ENCODE results near the gene GPR63.
"Not testable (repeated sequence)": the region's sequence is repeated elsewhere in the genome, so short reads cannot be mapped to it uniquely, and the experiment has no call there.

GPR63 gene, protein sequence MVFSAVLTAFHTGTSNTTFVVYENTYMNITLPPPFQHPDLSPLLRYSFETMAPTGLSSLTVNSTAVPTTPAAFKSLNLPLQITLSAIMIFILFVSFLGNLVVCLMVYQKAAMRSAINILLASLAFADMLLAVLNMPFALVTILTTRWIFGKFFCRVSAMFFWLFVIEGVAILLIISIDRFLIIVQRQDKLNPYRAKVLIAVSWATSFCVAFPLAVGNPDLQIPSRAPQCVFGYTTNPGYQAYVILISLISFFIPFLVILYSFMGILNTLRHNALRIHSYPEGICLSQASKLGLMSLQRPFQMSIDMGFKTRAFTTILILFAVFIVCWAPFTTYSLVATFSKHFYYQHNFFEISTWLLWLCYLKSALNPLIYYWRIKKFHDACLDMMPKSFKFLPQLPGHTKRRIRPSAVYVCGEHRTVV

GRCh38 chr6:96837081-96837971 is at the start of gene GPR63:
Gene GPR63 (minus strand): TSS chr6:96837477. CDS start chr6:96799731, 37,746 bp downstream.
- DNase-seq (ENCODE audit: low read depth, low spot score) = peak; percentile 70

- DNase-seq (ENCODE audit: low read depth, low spot score) = no peak
Measured at GRCh38 chr6:96886519-96886918, 49.2 kb upstream of the GPR63 start.

DNA sequence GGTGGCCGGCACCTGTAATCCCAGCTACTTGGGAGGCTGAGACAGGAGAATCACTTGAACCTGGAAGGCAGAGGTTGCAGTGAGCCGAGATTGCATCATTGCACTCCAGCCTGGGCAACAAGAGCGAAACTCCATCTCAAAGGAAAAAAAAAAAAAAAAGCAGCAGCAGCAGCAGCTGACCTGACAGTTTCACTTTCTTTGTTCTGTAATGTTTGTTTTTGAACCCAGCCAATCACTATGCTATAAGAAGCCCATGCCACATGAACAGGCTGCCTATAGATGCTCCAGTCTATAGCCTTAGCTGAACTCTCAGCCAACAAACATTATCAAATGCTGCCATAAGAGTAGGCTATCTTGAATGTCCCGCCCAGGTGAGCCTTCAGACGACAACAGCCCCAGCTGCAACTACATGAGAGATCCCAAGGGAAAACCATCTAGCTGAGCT is 47.9 kb upstream of the GPR63 start:
- not testable (repeated sequence) for DNase-seq (ENCODE audit: low read depth, low spot score)

DNA sequence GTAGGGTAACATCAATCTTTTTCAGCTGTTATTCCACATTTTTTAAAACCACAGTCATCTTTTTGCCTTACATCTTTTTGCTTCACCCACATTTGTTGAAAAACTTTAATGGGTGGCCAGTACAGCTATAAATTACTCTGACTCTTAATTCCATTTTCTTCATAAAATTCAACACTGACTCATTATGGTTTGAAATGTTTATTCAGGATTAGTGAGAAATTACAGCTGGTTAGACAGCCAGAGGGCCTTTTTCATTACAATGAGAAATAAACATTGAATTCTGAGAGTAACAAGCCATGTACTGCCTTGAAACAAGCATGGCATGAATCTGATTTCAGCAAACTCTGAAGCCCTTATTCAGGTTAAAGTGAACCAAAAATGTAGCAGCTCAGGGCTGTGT is 40.9 kb upstream of the GPR63 start:
- DNase-seq (ENCODE audit: low read depth, low spot score) = no peak

- no peak for DNase-seq (ENCODE audit: low read depth, low spot score)
Measured at GRCh38 chr6:96876886-96877545, 39.7 kb upstream of the GPR63 start.

DNA sequence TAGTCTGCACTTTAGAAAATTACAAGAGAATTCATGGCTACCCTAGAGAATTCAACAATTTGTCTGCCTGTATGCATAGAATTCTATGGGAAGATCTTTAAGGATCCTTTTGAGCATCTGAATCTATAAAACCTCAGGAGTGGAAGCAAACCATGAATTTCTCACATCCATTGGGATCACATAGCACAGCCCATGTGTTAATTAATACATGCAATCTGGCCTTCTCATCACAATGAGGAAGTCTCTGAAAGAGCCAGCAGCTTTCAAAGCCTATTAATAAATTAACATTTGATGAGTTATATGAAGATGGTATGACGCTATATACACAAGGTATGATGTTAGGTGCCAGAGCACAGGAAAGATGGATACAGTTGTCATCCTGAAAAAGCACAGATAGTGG is 35.7 kb upstream of the GPR63 start:
- no peak for DNase-seq (ENCODE audit: low read depth, low spot score)

GRCh38 chr6:96865055-96865405 is 27.8 kb upstream of the GPR63 start:
- no peak for DNase-seq (ENCODE audit: low read depth, low spot score)

- DNase-seq (ENCODE audit: low read depth, low spot score) = no peak
Measured at GRCh38 chr6:96864216-96865054, 27.2 kb upstream of the GPR63 start.

GRCh38 chr6:96862560-96862959 is 25.3 kb upstream of the GPR63 start:
- no peak for DNase-seq (ENCODE audit: low read depth, low spot score)

DNA sequence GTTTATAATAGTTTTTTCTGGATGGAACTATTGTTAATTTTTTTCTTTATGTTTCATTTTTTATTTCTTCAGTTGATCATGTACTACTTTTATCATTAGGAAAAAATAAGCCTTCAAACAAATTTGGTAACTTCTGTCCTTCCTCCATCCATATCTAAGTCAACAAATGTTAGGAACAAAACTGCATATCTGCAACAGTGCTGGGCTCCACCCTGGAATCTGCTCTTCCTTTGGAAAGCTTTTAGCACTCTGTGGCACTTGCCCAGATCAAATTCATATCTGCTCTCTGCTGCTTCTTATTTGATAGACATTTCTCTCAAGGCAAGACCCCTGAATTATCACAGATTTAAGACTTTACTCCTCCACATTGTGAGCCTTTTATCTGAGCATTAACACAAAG is 24.3 kb upstream of the GPR63 start:
- no peak for DNase-seq (ENCODE audit: low read depth, low spot score)

DNA sequence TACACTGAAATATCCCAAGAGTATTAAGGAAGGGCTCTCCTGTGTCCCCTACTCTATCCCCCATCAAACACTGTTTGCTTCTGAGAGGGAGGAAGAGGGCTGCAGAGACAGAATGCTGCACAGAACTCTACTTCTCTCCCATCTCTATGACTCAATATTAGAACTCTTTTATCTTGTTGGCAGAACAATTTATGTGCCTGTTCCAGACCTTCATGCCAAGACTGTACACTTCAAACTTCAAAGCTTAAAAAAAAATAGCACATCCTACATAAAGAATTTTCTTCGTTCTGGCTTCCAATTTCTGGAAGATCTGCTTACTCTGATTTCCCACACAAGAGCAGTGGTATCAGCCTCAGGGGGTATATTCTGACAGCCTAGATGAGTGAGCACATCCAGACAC is 19.6 kb upstream of the GPR63 start:
- no peak for DNase-seq (ENCODE audit: low read depth, low spot score)

- DNase-seq (ENCODE audit: low read depth, low spot score) = no peak
Measured at GRCh38 chr6:96853083-96853482, 15.8 kb upstream of the GPR63 start.

DNA sequence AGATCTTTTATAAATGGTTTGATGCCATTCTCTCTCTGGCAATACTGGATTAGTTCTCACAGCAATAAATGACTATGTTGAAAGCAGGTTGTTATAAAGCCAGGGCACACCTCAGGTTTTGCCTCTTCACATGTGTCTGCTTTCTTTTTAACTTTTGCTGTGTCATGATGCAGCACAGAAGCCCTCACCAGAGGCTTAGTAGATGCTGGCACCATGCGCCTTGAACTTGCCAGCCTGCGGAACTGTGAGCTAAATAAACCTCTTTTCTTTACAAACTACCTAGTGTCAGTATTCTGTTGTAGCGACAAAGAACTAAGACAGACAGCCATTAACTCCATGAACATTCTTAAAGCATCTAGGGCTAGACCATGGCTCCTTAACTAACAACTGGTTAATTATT is 15.3 kb upstream of the GPR63 start:
- no peak for DNase-seq (ENCODE audit: low read depth, low spot score)

DNA sequence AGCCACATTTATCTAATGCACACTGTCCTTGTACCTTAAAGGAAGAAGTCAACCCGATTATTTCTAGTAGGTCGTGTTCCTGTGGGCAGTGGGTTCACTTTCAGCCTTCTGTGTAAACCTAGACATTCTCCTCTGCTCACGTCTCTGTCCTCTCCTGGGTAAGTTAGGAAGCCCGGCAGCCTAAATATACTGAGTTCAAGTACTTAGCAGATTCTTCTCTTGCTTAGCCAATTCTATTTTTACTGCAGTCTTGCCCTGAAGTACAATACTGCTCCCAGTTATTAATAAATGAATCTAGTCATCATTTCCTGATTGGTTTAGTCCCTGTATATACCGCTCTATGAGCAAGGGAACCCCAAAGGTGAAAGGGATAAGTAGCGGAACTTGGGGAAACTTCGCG is 14.6 kb upstream of the GPR63 start:
- no peak for DNase-seq (ENCODE audit: low read depth, low spot score)

GRCh38 chr6:96849615-96850014 is 12.3 kb upstream of the GPR63 start:
- no peak for DNase-seq (ENCODE audit: low read depth, low spot score)

- no peak for DNase-seq (ENCODE audit: low read depth, low spot score)
Measured at GRCh38 chr6:96844530-96844929, 7.3 kb upstream of the GPR63 start.

- no peak for DNase-seq (ENCODE audit: low read depth, low spot score)
Measured at GRCh38 chr6:96841345-96841744, 4.1 kb upstream of the GPR63 start.

DNA sequence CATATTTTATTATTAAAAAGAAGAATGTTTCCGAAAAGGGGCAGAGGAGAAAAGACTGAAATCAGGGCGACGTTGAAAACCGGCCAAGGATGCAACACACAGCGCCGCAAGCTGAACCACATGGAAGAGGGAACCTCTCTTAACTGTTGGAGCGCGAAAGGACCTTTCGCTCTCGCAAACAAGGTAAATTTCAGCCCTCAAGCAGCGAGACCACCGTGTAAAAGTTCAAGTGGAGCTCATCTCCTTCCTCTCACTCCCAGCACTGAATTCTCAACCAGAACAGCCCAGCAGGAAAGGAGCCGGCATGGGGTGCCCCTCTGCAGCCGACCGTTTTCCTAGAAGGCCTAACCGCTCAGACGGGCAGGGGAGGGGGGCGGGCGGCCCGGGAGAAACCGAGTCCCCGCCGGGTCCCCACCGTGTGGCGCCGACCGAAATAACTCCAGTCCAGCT is 621 bp downstream of the GPR63 start:
- DNase-seq (ENCODE audit: low read depth, low spot score) = no peak

DNA sequence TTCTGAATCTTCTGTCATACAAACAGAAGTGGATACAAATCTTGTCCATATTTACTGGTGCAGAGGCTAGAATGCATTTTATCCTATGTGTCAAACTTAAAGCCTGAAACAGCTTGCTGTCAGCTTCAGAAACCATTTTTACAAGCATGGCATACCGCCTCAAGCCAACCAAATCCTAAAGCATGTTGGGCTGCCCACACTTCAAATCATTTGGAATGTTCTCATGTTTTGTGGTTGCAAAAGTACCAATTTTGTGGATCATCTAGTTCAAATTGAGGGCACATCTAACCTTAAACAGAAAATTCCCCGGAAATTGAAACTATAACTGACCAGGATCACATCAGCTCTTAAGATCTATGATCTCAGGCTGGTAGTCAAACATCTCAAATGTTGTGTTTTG is 3.2 kb downstream of the GPR63 start:
- no peak for DNase-seq (ENCODE audit: low read depth, low spot score)

GRCh38 chr6:96832780-96833179 is 4.5 kb downstream of the GPR63 start:
- DNase-seq (ENCODE audit: low read depth, low spot score) = no peak

DNA sequence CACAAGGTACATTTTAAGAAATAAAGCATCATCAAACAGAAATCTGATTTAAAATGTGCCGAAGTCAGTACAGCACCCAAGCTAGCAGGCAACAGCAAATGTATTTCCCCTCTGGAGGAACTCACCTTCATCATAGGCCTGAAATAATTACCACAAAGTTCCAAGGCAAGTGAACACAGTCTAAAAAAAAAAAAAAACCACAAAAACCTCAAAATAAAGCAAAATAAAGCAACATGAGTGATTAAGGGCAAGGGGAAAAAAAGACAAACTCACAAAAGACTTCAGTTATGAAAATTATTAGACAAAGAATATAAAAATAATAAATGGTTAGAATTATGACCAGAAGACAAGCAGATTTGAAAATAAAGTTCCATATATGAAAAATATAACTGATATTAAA is 10.4 kb downstream of the GPR63 start:
- DNase-seq (ENCODE audit: low read depth, low spot score) = no peak

Data from iPS DF 19.7 (cell line).